ENCODE data around the gene GASK1A. TPM values are rescaled to one million over a fixed set of nuclear protein-coding genes. Genes with fewer than 3 reads are reported as not detected.

GASK1A gene
- total and polyA plus RNA-seq, 2 donors, result 10.5 to 25.1 TPM

DNA sequence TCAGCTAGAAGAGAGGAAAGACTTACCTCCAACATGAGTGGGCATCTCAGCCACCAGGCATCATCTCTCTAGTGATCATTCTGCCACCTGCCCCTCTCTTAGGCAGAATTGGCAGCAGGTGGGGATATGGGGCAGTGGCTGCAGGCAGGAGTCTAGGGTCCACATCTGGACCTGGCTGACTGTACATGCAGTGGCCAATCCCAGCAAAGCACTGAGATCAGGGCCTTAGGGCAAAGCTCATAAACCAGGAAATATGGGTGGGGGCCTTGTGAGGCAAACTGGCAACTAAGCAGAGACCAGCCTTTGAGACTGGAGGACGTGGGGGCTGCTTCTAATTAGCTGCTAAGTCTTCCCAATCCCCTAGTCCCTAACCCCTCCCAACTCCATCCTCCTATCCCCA is 113.9 kb downstream of the GASK1A start:
- H3K36me3 ChIP-seq (ENCODE audit: insufficient read depth), result no peaks in the 10 kb centered on the region
- DNase-seq (ENCODE audit: extremely low spot score), result no peak
- H3K27ac ChIP-seq (ENCODE audit: low read depth), result no peak overlapping the region
- no peaks in the 10 kb centered on the region for H3K4me1 ChIP-seq (ENCODE audit: insufficient read depth)
- WGBS, result 89% methylated on average over 1 of the region's 1 CpG
- no peak overlapping the region for H3K4me3 ChIP-seq (ENCODE audit: low read depth, low read length)

DNA sequence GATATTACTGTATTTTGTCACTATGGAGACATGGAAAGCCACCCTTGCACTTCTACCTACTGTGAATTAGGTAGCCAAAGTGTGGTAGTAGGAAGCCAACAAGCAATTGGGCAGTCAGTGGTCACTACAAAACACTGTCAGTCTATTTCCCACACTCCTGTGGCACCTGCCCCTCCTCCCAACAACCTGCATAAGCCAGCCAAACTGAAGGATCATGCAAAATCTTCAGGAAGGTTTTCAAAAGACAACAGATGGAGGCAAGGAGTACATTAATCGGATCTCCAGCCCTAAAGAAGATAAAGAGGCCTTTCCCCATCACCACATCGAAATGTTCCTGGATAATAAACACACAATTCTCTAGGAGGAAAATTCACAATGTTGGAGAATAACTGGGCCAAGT is 114.9 kb downstream of the GASK1A start:
- no peak overlapping the region for H3K4me3 ChIP-seq (ENCODE audit: low read depth, low read length)
- no peak overlapping the region for H3K27ac ChIP-seq (ENCODE audit: low read depth)
- no peaks in the 10 kb centered on the region for H3K4me1 ChIP-seq (ENCODE audit: insufficient read depth)
- no peaks in the 10 kb centered on the region for H3K36me3 ChIP-seq (ENCODE audit: insufficient read depth)
- no peak for DNase-seq (ENCODE audit: extremely low spot score)
- WGBS, result 58% methylated on average over 2 of the region's 2 CpGs

DNA sequence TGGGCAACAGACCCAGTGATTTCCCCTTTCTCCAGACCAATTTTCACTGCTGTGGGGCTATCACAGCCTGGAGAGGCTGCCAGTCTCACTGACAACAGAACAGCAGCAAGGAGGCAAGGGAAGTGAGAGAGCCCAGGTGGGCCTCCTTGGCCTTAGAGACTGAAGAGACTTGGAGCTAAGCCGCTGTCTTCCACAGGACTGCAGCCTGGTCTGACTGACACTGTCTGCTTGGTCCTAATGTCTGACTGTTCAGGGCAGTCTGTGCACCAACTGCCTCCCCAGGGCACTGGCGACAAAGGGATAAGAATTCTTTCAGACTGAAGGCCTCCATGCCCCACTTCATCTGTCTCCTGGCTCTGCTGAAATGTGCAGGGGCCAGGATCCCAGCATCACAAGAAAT is 115.3 kb downstream of the GASK1A start:
- Histone ChIP-seq H3K27ac (ENCODE audit: low read depth) (no peak overlapping the region), H3K36me3 (ENCODE audit: insufficient read depth) (no peaks in the 10 kb centered on the region), H3K4me1 (ENCODE audit: insufficient read depth) (no peaks in the 10 kb centered on the region), H3K4me3 (ENCODE audit: low read depth, low read length) (no peak overlapping the region)
- WGBS, result 79% methylated on average over 2 of the region's 2 CpGs
- DNase-seq (ENCODE audit: extremely low spot score), result no peak

DNA sequence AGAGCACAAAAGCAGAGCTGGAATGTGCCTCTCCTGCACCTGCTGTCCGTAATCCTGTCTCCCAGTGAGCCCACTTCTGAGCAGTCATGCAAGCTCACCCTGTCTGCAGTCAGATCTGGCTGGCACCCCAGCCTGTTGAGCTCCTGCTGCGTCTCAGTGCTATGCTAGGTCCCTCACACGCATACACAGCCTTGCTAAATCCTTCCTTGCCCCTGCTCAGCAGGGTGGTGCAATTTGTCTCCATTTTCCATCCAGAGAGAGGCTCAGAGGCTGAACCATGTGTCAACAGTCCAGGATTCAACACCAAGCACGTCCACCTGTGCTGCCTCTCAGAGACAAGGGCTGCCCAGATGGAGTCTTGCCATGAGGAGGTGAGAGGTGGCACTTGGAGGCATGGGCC is 115.7 kb downstream of the GASK1A start:
- no peak overlapping the region for H3K4me3 ChIP-seq (ENCODE audit: low read depth, low read length)
- no peak for DNase-seq (ENCODE audit: extremely low spot score)
- WGBS, result 91% methylated on average over 4 of the region's 4 CpGs
- no peaks in the 10 kb centered on the region for H3K4me1 ChIP-seq (ENCODE audit: insufficient read depth)
- no peak overlapping the region for H3K27ac ChIP-seq (ENCODE audit: low read depth)
- H3K36me3 ChIP-seq (ENCODE audit: insufficient read depth), result no peaks in the 10 kb centered on the region

DNA sequence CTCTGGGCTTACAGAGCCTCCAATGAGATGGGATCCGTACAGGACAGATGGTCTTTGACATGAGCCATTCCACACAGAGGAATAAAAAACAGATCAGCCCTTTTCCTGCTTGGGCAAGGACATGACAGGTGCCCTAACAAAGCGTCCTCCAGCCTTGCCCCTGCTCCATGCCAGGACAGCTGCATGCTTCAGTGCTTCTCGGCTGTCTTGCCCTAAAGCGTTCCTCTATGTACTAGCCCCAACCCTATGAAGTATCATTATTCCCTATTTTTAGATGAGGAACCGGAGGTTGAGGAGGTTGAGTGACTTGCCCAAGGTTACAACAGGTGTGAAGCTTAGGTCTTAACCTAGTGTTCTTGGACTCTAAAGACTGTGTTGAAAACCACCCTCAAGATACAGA is 116.3 kb downstream of the GASK1A start:
- Histone ChIP-seq H3K4me3 (ENCODE audit: low read depth, low read length) (no peak overlapping the region), H3K27ac (ENCODE audit: low read depth) (no peak overlapping the region), H3K4me1 (ENCODE audit: insufficient read depth) (no peaks in the 10 kb centered on the region), H3K36me3 (ENCODE audit: insufficient read depth) (no peaks in the 10 kb centered on the region)
- 96% methylated on average over 5 of the region's 5 CpGs for WGBS
- DNase-seq (ENCODE audit: extremely low spot score), result no peak

DNA sequence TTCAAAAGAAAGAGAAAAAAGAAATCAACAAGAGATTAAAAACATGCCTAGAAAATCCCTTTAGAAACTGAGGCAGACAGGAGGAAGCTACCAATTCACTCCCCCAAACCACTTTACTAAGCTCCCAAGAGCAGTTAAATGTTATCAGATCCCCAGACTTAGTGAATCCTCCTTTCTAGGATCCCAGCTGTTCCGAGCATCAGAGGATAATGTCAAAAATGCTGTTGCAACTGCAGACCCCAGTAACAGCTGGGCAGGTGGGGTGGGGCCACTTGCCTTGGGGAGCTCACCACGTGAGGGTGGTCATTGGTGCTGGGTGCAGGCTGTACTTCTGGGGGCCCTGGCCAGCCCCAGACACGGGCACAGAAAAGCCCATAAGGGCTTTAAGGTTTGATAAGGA is 117.7 kb downstream of the GASK1A start:
- H3K4me3 ChIP-seq (ENCODE audit: low read depth, low read length), result no peak overlapping the region
- DNase-seq (ENCODE audit: extremely low spot score), result no peak
- no peaks in the 10 kb centered on the region for H3K4me1 ChIP-seq (ENCODE audit: insufficient read depth)
- no peak overlapping the region for H3K27ac ChIP-seq (ENCODE audit: low read depth)
- WGBS, result 49% methylated on average over 3 of the region's 3 CpGs
- H3K36me3 ChIP-seq (ENCODE audit: insufficient read depth), result no peaks in the 10 kb centered on the region

DNA sequence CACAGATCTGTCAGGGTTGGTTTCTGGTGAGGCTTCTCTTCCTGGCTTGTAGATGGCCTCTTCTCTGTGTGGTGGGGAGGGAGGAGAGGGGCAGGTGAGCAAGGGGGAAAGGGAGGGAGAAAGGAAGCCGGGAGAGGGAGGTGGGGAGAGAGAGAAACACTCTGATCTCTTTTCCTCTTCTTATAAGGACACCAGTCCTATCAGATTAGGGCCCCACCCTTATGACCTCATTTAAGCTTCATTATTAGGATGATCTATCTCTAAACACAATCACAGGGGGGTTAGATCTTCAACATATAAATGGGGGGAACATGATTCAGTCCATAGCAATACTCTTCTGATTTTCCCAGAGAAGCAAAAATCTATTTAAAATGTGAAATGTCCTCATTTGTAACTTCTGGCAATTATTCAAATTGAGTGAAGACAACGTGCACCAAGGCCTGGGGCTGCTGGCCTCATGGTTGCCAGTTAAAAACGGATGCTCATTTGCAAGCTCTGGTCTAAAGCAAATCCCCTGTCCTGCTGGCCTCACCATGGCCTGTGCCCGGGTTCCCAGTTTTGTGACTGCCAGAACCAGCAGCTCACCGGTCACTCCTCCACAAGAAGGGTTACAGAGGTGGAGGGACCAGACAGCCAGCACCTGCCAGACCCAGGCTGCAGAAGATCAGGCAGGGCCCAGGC is 118.4 kb downstream of the GASK1A start:
- no peak for DNase-seq (ENCODE audit: extremely low spot score)
- Histone ChIP-seq H3K4me3 (ENCODE audit: low read depth, low read length) (no peak overlapping the region), H3K27ac (ENCODE audit: low read depth) (no peak overlapping the region), H3K36me3 (ENCODE audit: insufficient read depth) (no peaks in the 10 kb centered on the region), H3K4me1 (ENCODE audit: insufficient read depth) (no peaks in the 10 kb centered on the region)
- 79% methylated on average over 5 of the region's 5 CpGs for WGBS

DNA sequence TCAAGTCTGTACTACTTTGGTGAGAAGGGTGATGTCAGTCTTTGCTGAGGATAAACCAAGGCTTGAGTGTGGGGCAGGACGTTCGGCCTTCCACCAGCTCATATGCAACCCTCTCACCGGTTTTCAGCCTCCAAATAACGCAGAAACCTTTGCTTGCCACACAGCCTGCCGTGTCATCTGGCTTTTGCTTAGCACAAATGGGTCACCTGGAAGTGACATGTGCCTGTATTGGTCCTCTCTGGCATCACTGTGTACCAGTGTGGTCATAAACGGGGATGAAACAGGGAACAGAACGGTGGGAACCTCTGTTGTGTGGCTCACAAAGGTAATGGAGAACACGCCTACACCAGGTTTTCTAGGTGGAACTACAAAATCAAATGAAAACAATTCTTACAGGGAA is 119.7 kb downstream of the GASK1A start:
- 94% methylated on average over 8 of the region's 8 CpGs for WGBS
- Histone ChIP-seq H3K27ac (ENCODE audit: low read depth) (no peak overlapping the region), H3K36me3 (ENCODE audit: insufficient read depth) (no peaks in the 10 kb centered on the region), H3K4me3 (ENCODE audit: low read depth, low read length) (no peak overlapping the region), H3K4me1 (ENCODE audit: insufficient read depth) (no peaks in the 10 kb centered on the region)
- DNase-seq (ENCODE audit: extremely low spot score), result no peak

DNA sequence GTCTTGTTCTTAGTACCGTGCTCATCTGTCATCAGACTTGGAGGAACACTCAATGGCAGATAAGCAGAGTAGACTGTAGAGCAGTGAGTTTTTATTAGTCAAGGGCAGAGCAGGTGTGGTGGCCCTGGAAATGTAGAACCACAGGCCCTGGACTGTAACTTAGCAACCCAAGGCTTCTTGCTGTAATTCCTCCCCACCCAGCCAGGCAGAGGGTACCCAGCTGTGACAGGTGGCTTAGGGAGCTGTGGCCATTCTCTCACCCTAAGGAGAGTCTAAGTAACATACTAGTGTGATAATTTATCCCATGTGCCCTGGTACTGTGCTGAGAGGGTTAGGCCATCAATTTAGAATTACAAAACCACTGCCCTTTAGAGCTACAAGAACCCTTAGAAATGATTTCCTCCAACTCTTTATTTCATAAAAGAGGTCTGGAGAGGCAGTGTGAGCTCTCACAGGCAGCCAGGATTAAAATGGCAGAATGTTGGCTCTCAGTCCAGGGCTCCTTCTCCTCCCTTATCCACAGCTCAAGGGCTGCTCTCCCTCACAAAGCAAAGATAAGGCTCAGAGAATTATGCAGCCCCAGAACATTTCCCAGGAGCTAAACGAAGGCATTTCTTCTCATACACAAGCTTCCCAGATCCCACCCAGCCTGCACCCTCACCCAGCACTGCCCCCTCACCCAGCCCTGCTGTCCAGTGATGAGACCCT is 123.8 kb downstream of the GASK1A start:
- 40% methylated on average over 2 of the region's 2 CpGs for WGBS
- peak; percentile 6 for DNase-seq (ENCODE audit: extremely low spot score)
- Histone ChIP-seq H3K36me3 (ENCODE audit: insufficient read depth) (no peaks in the 10 kb centered on the region), H3K27ac (ENCODE audit: low read depth) (no peak overlapping the region), H3K4me1 (ENCODE audit: insufficient read depth) (no peaks in the 10 kb centered on the region), H3K4me3 (ENCODE audit: low read depth, low read length) (no peak overlapping the region)

DNA sequence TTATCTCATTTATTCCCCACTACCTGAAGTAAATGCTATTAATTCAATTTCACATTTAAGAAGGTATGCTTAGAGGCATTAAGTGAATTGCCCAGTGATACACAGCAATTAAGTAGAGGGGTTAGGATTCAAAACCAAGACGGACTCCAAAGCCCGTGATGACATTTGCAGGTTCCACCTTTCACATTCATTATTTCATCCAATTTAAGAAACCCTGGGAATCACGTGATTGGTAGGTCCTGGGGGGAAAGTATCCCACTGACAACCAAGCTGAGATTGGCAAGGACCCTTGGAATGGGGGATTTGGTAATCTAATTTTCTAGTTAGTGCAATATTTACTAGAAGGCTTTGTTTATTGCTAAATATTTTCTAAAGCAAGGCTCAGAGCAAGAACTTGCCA is 124.9 kb downstream of the GASK1A start:
- no peaks in the 10 kb centered on the region for H3K4me1 ChIP-seq (ENCODE audit: insufficient read depth)
- no peaks in the 10 kb centered on the region for H3K36me3 ChIP-seq (ENCODE audit: insufficient read depth)
- no peak for DNase-seq (ENCODE audit: extremely low spot score)
- H3K27ac ChIP-seq (ENCODE audit: low read depth), result no peak overlapping the region
- 85% methylated on average over 3 of the region's 3 CpGs for WGBS
- no peak overlapping the region for H3K4me3 ChIP-seq (ENCODE audit: low read depth, low read length)

DNA sequence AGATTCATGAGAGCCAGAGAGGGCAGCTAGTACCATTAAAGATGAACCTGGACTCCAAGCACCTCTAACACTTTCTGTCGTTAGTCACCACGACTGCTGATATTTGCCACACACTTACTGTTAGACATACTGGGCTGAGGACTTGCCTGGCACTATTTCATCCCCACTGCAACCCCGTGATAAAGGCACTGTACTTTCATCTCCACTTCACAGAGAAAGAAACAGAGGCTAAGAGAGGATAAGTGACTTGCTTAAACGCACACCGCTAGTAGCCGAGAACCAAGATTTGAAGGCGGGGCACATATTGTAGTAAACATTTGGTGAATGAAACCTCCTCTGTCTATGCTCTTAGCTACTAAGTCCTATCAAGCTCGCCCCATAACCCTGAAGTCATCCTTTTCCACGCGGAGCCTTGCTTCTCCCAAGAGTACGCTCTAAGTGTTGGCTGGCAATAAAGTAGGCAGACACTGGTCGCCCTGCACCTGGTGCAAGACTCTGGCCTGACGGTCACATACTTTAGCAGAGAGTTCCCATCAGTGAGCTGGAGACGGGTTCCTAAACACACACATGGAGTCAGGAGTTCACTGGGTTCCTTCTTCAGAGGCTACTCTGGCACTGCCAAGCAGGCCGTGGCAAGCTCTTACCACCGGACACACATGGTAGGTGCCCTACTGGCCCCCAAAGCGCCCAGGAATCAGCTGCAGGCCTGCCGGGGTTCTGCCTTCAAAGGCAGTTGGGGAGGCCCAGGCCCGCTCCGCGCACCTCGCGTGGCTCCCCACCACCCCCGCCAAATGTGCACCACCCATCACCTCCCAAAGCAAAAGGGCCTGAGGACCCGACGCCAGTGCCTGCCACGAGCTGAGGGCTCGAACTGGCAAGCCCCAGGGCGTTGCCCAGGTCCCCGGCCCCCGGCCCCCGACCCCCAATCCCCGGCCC is 125.8 kb downstream of the GASK1A start:
- WGBS, result 40% methylated on average over 33 of the region's 33 CpGs
- no peak for DNase-seq (ENCODE audit: extremely low spot score)
- no peak overlapping the region for H3K27ac ChIP-seq (ENCODE audit: low read depth)

DNA sequence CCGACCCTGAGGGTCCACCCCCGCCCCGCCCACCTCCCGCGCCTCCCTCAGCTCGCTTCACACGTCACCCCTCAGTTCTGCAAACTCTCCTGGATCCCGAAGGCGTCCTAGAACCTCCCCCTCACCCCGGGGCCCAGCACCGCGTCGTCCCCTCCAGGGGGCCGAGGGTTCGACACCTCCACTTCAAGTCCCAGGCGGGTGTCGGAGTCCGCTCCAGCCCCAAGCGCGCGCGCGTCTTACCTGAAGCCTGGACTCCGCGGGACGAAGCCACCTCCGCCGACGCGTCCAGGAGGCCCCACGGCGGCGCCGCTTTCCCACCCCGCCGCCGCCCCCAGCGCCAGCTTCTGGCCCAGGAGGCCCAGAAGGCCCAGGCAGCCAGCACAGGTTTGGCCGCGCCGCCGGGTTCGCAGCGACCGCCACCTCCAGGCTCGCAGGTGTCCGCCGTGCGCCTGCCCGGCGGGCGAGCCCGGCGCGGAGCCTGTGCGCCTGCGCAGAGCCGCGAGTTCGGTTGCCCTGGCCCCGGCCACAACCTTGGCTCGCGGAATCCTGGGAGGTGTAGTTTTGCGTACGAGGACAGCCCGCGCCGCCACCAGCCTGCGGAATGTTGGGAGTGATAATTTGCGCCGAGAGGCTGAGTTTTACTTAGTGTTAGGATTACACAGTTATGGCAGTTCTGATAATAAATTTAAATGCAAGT is 126.6 kb downstream of the GASK1A start, which contains the start of gene POMGNT2:
Gene POMGNT2, minus strand, starts transcription at position 484 of the 697 bp plus-strand sequence. CDS start 24,648 bp downstream, outside the sequence.
- DNase-seq (ENCODE audit: extremely low spot score), result peak; percentile 63
- H3K4me3 ChIP-seq (ENCODE audit: low read depth, low read length), result peak within 1 kb of the TSS; percentile 78
- 2% methylated on average over 71 of the region's 71 CpGs for WGBS
- H3K27ac ChIP-seq (ENCODE audit: low read depth), result no peak within 1 kb of the TSS
- H3K36me3 ChIP-seq (ENCODE audit: insufficient read depth), result no peaks in the 10 kb centered on the region
- H3K4me1 ChIP-seq (ENCODE audit: insufficient read depth), result no peaks in the 10 kb centered on the region

More for the DNA sequence above, 125.8 kb downstream of the GASK1A start:
- Histone ChIP-seq H3K36me3 (ENCODE audit: insufficient read depth) (no peaks in the 10 kb centered on the region), H3K4me3 (ENCODE audit: low read depth, low read length) (peak overlapping the region; percentile 78), H3K4me1 (ENCODE audit: insufficient read depth) (no peaks in the 10 kb centered on the region)

DNA sequence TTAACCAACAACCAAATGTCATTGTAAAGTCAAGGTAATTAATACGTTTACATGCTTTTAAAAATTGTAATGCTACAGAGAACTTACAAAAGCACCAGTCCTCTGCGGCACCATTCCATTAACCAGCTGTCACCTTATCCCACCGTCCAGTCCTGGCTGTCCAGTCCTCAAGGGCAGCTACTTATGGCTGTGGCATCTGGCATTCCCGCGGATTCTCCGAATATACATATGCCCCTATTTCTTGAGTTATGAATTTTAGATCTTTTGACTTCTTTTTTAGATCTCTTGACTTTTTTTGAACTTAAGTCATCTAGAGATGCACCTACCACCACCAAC is 127.2 kb downstream of the GASK1A start:
- Histone ChIP-seq H3K4me1 (ENCODE audit: insufficient read depth) (no peaks in the 10 kb centered on the region), H3K36me3 (ENCODE audit: insufficient read depth) (no peaks in the 10 kb centered on the region), H3K4me3 (ENCODE audit: low read depth, low read length) (peak overlapping the region; percentile 78), H3K27ac (ENCODE audit: low read depth) (no peak overlapping the region)
- 16% methylated on average over 6 of the region's 6 CpGs for WGBS
- no peak for DNase-seq (ENCODE audit: extremely low spot score)

All from urinary bladder (tissue), 4 donors.